Measurements from ENCODE around the gene CERK.
"Not testable (repeated sequence)": the region's sequence is repeated elsewhere in the genome, so short reads cannot be mapped to it uniquely, and the experiment has no call there.

DNA sequence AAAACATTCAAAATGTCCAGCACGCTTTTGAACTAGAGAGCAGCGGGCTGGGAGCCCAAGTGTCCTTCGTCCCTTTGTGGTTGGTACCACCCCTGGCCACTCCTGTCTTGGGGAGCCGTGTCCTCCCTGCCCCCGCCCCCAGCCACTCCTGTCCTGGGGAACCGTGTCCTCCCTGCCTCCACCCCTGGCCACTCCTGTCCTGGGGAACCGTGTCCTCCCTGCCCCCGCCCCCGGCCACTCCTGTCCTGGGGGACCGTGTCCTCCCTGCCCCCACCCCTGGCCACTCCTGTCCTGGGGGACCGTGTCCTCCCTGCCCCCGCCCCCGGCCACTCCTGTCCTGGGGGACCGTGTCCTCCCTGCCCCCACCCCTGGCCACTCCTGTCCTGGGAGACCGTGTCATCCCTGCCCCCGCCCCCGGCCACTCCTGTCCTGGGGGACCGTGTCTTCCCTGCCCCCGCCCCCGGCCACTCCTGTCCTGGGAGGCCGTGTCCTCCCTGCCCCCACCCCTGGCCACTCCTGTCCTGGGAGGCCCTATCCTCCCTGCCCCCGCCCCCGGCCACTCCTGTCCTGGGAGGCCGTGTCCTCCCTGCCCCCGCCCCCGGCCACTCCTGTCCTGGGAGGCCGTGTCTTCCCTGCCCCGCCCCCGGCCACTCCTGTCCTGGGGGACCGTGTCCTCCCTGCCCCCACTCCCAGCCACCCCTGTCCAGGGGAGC is 102.9 kb downstream of the CERK start:
- TF ChIP-seq CTCF, POLR2A (IDR thresholded peaks at IDR 0.05): not testable (repeated sequence)

Data from esophagus squamous epithelium (tissue), 4 donors.